ENCODE data around the gene CMKLR1.

- TF ChIP-seq CTCF (IDR thresholded peaks at IDR 0.05) (no peak), POLR2A (IDR thresholded peaks at IDR 0.05) (no peak), EP300 (IDR thresholded peaks at IDR 0.05) (no peak)
Measured at GRCh38 chr12:108325018-108325358, 14.1 kb downstream of the CMKLR1 start.
